ENCODE results near the gene MAST4.

The MAST4 gene

GRCh38 chr5:66739021-66739420 lies 142.8 kb downstream of the MAST4 start:
- in situ Hi-C loops (cut with MboI; ENCODE audit: low sequenced_read_pairs, unreplicated experiment), result no loop called here

GRCh38 chr5:66739951-66740350 lies 143.8 kb downstream of the MAST4 start:
- no peak for DNase-seq (ENCODE audit: low spot score)
- in situ Hi-C loops (cut with MboI; ENCODE audit: low sequenced_read_pairs, unreplicated experiment), result no loop called here
- TF ChIP-seq, protein P1, sequence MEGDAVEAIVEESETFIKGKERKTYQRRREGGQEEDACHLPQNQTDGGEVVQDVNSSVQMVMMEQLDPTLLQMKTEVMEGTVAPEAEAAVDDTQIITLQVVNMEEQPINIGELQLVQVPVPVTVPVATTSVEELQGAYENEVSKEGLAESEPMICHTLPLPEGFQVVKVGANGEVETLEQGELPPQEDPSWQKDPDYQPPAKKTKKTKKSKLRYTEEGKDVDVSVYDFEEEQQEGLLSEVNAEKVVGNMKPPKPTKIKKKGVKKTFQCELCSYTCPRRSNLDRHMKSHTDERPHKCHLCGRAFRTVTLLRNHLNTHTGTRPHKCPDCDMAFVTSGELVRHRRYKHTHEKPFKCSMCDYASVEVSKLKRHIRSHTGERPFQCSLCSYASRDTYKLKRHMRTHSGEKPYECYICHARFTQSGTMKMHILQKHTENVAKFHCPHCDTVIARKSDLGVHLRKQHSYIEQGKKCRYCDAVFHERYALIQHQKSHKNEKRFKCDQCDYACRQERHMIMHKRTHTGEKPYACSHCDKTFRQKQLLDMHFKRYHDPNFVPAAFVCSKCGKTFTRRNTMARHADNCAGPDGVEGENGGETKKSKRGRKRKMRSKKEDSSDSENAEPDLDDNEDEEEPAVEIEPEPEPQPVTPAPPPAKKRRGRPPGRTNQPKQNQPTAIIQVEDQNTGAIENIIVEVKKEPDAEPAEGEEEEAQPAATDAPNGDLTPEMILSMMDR (IDR thresholded peaks at IDR 0.05; ENCODE audit: borderline replicate concordance, control extremely low read depth, extremely low read depth, insufficient read depth, missing control alignments), result no peak

More at GRCh38 chr5:66739021-66739420, 142.8 kb downstream of the MAST4 start:
- TF ChIP-seq, protein P1 (IDR thresholded peaks at IDR 0.05; ENCODE audit: borderline replicate concordance, control extremely low read depth, extremely low read depth, insufficient read depth, missing control alignments), result no peak
- DNase-seq (ENCODE audit: low spot score), result no peak

- in situ Hi-C loops (cut with MboI; ENCODE audit: low sequenced_read_pairs, unreplicated experiment), result no loop called here
- DNase-seq (ENCODE audit: low spot score), result no peak
- TF ChIP-seq, protein P1 (IDR thresholded peaks at IDR 0.05; ENCODE audit: borderline replicate concordance, control extremely low read depth, extremely low read depth, insufficient read depth, missing control alignments), result no peak
Measured at GRCh38 chr5:66741394-66741793, 145.2 kb downstream of the MAST4 start.

DNA sequence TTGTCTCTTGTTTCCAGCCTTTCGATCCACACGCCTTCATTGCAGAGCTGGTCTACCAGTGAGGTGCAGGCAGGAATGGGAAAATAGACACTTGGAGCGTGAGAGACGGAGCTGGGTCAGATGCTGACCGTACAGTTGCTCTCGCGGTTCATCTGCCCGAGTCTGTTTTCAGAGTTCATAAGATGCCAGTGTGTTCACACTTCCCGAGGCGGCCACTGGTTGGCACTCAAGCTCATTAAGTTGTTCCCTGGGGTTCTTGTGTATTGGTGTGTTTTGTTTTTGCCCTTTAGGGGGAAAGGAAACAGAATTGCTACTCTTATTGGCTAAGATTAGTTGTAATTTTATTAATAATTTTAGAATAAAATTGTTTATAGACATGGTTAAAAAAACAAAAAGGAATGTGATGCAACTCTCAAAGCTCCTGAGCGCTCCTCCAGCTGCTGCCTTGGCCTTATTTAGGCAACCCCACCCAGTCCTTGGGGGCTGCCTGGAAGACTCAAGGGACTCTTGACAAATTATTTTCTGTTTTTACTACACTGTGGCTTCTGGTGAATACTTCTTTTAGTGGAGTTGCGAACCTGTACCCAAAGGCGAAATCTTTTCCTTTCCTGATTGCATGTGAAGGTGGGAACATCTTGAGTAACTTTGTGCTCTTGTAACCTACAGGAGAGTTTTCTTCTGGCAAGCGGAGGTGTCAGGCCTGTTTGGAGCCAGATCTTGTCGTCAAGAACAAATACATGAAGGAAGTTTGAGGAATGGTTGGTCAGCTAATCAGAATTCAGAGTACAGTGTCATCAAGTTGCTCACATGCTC lies 146.1 kb downstream of the MAST4 start:
- DNase-seq (ENCODE audit: low spot score), result no peak
- in situ Hi-C loops (cut with MboI; ENCODE audit: low sequenced_read_pairs, unreplicated experiment), result no loop called here

DNA sequence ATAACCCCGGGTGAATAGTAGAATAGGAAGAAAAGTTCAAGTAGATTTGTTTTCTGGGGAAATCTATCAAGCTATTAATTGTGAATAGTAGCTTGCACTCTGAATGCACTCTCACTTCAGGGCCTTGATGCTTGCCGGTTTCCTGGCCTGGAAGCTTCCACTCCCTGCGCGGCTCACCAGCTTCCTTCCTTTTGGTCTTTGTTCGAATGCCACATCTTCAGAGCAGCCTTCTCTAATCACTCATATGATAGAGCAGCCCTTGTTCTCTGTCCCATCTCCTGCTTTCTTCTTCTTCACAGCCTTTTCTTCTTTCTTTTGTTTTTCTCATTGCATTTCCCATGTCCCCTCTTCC lies 146.7 kb downstream of the MAST4 start:
- TF ChIP-seq, protein P1 (IDR thresholded peaks at IDR 0.05; ENCODE audit: borderline replicate concordance, control extremely low read depth, extremely low read depth, insufficient read depth, missing control alignments), result no peak
- DNase-seq (ENCODE audit: low spot score), result no peak
- in situ Hi-C loops (cut with MboI; ENCODE audit: low sequenced_read_pairs, unreplicated experiment), result no loop called here

More for the DNA sequence above, 146.1 kb downstream of the MAST4 start:
- TF ChIP-seq, protein P1 (IDR thresholded peaks at IDR 0.05; ENCODE audit: borderline replicate concordance, control extremely low read depth, extremely low read depth, insufficient read depth, missing control alignments), result no peak

- DNase-seq (ENCODE audit: low spot score), result no peak
- in situ Hi-C loops (cut with MboI; ENCODE audit: low sequenced_read_pairs, unreplicated experiment), result no loop called here
- TF ChIP-seq, protein P1 (IDR thresholded peaks at IDR 0.05; ENCODE audit: borderline replicate concordance, control extremely low read depth, extremely low read depth, insufficient read depth, missing control alignments), result no peak
Measured at GRCh38 chr5:66743344-66743743, 147.2 kb downstream of the MAST4 start.

All from GM13976 (cell line).